Fibroblast of villous mesenchyme (primary cell): Measurements from ENCODE around the gene ACBD6. TPM values are rescaled to one million over a fixed set of nuclear protein-coding genes. Genes with fewer than 3 reads are reported as not detected.

Experiments used
- DNase-seq: peaks from one replicate; pipeline ENCODE4 v3.0.0-alpha.2; 2010; ENCODE audit warnings: low read depth
- H3K4me3 ChIP-seq: 2 replicates; pipeline ENCODE4 v1.5.1; 2011; ENCODE audit warnings: low read depth, mild to moderate bottlenecking, low read length
- total RNA-seq: library from RNA; depleted of rRNA; stranded (reverse); fragments of >200 nt; gene quantifications from 2 replicates; pipeline ENCODE4 v1.2.3, GENCODE V29; 2012
- TF ChIP-seq, protein P1 (sequence below): IDR thresholded peaks from 2 replicates; pipeline ENCODE4 v1.5.1; 2012; ENCODE audit warnings: low read depth, mild to moderate bottlenecking, low read length; ENCODE audit not compliant: insufficient read depth

The ACBD6 gene
- total RNA-seq, 1 donor, result 44.5 TPM

GRCh38 chr1:180497826-180498225, 4.6 kb downstream of the ACBD6 start:
- no peak overlapping the region for H3K4me3 ChIP-seq
- TF ChIP-seq, protein P1, sequence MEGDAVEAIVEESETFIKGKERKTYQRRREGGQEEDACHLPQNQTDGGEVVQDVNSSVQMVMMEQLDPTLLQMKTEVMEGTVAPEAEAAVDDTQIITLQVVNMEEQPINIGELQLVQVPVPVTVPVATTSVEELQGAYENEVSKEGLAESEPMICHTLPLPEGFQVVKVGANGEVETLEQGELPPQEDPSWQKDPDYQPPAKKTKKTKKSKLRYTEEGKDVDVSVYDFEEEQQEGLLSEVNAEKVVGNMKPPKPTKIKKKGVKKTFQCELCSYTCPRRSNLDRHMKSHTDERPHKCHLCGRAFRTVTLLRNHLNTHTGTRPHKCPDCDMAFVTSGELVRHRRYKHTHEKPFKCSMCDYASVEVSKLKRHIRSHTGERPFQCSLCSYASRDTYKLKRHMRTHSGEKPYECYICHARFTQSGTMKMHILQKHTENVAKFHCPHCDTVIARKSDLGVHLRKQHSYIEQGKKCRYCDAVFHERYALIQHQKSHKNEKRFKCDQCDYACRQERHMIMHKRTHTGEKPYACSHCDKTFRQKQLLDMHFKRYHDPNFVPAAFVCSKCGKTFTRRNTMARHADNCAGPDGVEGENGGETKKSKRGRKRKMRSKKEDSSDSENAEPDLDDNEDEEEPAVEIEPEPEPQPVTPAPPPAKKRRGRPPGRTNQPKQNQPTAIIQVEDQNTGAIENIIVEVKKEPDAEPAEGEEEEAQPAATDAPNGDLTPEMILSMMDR, result no peak
- DNase-seq, result no peak

- no peak for DNase-seq
- no peak overlapping the region for H3K4me3 ChIP-seq
- TF ChIP-seq, protein P1, result no peak
These were observed 8.0 kb downstream of the ACBD6 start for GRCh38 chr1:180494370-180494769.

DNA sequence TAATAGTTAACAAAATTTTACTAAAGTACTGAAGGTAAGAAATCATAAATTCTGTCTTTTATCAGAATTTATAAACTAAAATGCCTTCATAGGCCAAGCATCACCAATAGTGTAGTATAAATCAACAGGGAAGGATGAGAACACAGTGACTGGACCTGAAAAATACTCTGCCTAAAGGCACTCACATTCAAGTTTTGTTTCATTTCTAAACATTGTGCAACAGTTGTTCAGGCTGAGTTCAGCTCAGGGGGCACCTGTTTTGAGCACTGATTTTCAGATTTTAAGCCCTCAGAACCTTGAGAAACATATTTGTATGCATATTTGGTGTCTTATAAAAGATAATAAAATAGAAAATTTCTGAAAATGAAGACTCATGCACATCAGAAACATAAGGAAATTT, 12.4 kb downstream of the ACBD6 start:
- H3K4me3 ChIP-seq, result no peak overlapping the region
- TF ChIP-seq, protein P1, result no peak
- peak; percentile 12 for DNase-seq

- TF ChIP-seq, protein P1, result no peak
- no peak for DNase-seq
- no peak overlapping the region for H3K4me3 ChIP-seq
These were observed 13.1 kb downstream of the ACBD6 start for GRCh38 chr1:180489313-180489712.

GRCh38 chr1:180488661-180489060, 13.7 kb downstream of the ACBD6 start:
- TF ChIP-seq, protein P1, result no peak

GRCh38 chr1:180486092-180486491, 16.3 kb downstream of the ACBD6 start:
- TF ChIP-seq, protein P1, result no peak
- H3K4me3 ChIP-seq, result no peak overlapping the region
- DNase-seq, result no peak

More at GRCh38 chr1:180488661-180489060, 13.7 kb downstream of the ACBD6 start:
- H3K4me3 ChIP-seq, result no peak overlapping the region
- DNase-seq, result no peak

DNA sequence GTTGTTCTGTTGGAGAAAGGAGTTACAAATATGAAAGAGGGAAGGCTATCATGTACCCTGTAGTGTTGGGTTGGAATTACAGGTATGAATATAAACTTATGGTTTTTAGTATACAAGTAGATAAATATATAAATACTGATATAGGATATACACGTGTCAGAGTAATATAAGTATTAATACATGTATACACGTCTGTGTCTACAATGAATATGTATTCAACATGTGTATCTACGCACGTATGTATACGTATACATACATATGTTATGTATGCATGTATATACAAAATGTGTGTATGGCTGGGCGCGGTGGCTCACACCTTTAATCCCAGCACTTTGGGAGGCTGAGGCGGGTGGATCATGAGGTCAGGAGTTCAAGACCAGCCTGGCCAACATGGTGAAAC, 17.9 kb downstream of the ACBD6 start:
- H3K4me3 ChIP-seq, result no peak overlapping the region
- DNase-seq, result no peak
- TF ChIP-seq, protein P1, result no peak
